Neural progenitor cell (in vitro differentiated cells): ENCODE measurements around the gene BPIFB4.

Experiments
- EZH2 ChIP-seq: fragments of 200-600 bp; sonication (generic); IDR thresholded peaks from 2 replicates; pipeline ENCODE4 v1.6.1; 2017; ENCODE audit warnings: antibody characterized with exemption, mild to moderate bottlenecking, moderate library complexity
- EZH2phosphoT487 ChIP-seq: fragments of 200-600 bp; sonication (generic); IDR thresholded peaks from 2 replicates; pipeline ENCODE4 v1.6.1; 2017; ENCODE audit warnings: antibody characterized with exemption
- TF ChIP-seq, protein P1 (sequence below): fragments of 200-600 bp; sonication (generic); IDR thresholded peaks from 2 replicates; pipeline ENCODE4 v1.5.1; 2017; ENCODE audit warnings: antibody characterized with exemption, mild to moderate bottlenecking

DNA sequence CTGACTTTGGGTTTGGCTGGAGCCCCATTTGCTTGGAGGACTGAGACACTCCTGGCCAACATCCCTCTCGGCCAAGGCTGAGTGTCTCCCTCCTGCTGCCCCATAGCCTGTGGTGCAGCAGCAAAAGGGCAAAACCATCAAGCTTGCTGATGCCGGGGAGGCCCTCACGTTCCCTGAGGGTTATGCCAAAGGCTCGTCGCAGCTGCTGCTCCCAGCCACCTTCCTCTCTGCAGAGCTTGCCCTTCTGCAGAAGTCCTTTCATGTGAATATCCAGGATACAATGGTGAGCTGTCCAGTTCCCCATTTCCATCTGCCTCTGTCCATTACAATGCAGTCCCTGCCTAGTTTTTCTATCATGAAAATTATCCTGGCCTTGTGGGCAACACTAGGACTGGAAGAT lies 42.0 kb upstream of the BPIFB4 start:
- TF ChIP-seq, protein P1, sequence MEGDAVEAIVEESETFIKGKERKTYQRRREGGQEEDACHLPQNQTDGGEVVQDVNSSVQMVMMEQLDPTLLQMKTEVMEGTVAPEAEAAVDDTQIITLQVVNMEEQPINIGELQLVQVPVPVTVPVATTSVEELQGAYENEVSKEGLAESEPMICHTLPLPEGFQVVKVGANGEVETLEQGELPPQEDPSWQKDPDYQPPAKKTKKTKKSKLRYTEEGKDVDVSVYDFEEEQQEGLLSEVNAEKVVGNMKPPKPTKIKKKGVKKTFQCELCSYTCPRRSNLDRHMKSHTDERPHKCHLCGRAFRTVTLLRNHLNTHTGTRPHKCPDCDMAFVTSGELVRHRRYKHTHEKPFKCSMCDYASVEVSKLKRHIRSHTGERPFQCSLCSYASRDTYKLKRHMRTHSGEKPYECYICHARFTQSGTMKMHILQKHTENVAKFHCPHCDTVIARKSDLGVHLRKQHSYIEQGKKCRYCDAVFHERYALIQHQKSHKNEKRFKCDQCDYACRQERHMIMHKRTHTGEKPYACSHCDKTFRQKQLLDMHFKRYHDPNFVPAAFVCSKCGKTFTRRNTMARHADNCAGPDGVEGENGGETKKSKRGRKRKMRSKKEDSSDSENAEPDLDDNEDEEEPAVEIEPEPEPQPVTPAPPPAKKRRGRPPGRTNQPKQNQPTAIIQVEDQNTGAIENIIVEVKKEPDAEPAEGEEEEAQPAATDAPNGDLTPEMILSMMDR = no peak
- TF ChIP-seq EZH2 (no peak), EZH2phosphoT487 (no peak)
